Trophoblast cell (in vitro differentiated cells and primary cell): ENCODE measurements around the gene MYH14.

Experiments
- DNase-seq, 2 donors: peaks; one replicate each; pipeline ENCODE4 v3.0.0-alpha.2; 2016
- H2AFZ ChIP-seq: 2 replicates; pipeline ENCODE4 v1.6.1; 2013; ENCODE audit warnings: low read length, moderate library complexity, mild to moderate bottlenecking; ENCODE audit not compliant: insufficient read depth, poor library complexity
- H2AK5ac ChIP-seq: 2 replicates; pipeline ENCODE4 v1.6.1; 2013; ENCODE audit warnings: mild to moderate bottlenecking, low read length
- H2BK120ac ChIP-seq: 2 replicates; pipeline ENCODE4 v1.6.1; 2013; ENCODE audit warnings: low read length, mild to moderate bottlenecking, moderate library complexity; ENCODE audit not compliant: insufficient read depth, poor library complexity
- H2BK12ac ChIP-seq: 2 replicates; pipeline ENCODE4 v1.6.1; 2013; ENCODE audit warnings: mild to moderate bottlenecking, low read length, moderate library complexity
- H2BK5ac ChIP-seq: 2 replicates; pipeline ENCODE4 v1.6.1; 2013; ENCODE audit warnings: low read length, low read depth, moderate library complexity, mild to moderate bottlenecking; ENCODE audit not compliant: poor library complexity
- H3K14ac ChIP-seq: 2 replicates; pipeline ENCODE4 v1.6.1; 2013; ENCODE audit warnings: mild to moderate bottlenecking, low read length
- H3K18ac ChIP-seq: 2 replicates; pipeline ENCODE4 v1.6.1; 2013; ENCODE audit warnings: mild to moderate bottlenecking, low read length
- H3K23ac ChIP-seq: 2 replicates; pipeline ENCODE4 v1.6.1; 2013; ENCODE audit warnings: low read length
- H3K27ac ChIP-seq: 2 replicates; pipeline ENCODE4 v1.5.1; 2013; ENCODE audit warnings: low read depth, mild to moderate bottlenecking, inconsistent platforms, low read length, moderate library complexity
- H3K27me3 ChIP-seq: 2 replicates; pipeline ENCODE4 v1.6.1; 2013; ENCODE audit warnings: inconsistent platforms, mild to moderate bottlenecking, low read length, moderate library complexity; ENCODE audit not compliant: insufficient read depth
- H3K36me3 ChIP-seq, 2 experiments: 1 replicate in 1 of 2; 2 replicates in 1 of 2; pipeline ENCODE4 v1.6.1; 2013; ENCODE audit warnings: low read length in 2 of 2, mild to moderate bottlenecking in 2 of 2, moderate library complexity in 1 of 2; ENCODE audit not compliant: insufficient read depth in 2 of 2, control insufficient read depth in 1 of 2
- H3K4ac ChIP-seq: 2 replicates; pipeline ENCODE4 v1.6.1; 2013; ENCODE audit warnings: low read depth, mild to moderate bottlenecking, low read length, moderate library complexity
- H3K4me1 ChIP-seq, 2 experiments: 1 replicate in 1 of 2; 2 replicates in 1 of 2; pipeline ENCODE4 v1.6.1; 2013; ENCODE audit warnings: low read length in 2 of 2, mild to moderate bottlenecking in 2 of 2, moderate library complexity in 1 of 2; ENCODE audit not compliant: insufficient read depth in 2 of 2, control insufficient read depth in 1 of 2
- H3K4me2 ChIP-seq: 2 replicates; pipeline ENCODE4 v1.6.1; 2013; ENCODE audit warnings: inconsistent platforms, mild to moderate bottlenecking, low read length, moderate library complexity
- H3K4me3 ChIP-seq: 2 replicates; pipeline ENCODE4 v1.5.1; 2013; ENCODE audit warnings: mild to moderate bottlenecking, low read depth, low read length, inconsistent platforms
- H3K79me1 ChIP-seq: one replicate; pipeline ENCODE4 v1.6.1; 2013; ENCODE audit warnings: low read length
- H3K79me2 ChIP-seq: 2 replicates; pipeline ENCODE4 v1.6.1; 2013; ENCODE audit warnings: low read length, mild to moderate bottlenecking; ENCODE audit not compliant: control insufficient read depth, insufficient read depth, poor library complexity
- H3K9ac ChIP-seq: 2 replicates; pipeline ENCODE4 v1.6.1; 2013; ENCODE audit warnings: mild to moderate bottlenecking, low read length
- H3K9me3 ChIP-seq: 2 replicates; pipeline ENCODE4 v1.6.1; 2013; ENCODE audit warnings: low read depth, mild to moderate bottlenecking, control low read depth, inconsistent platforms, low read length; ENCODE audit not compliant: insufficient read depth
- H4K12ac ChIP-seq: 2 replicates; pipeline ENCODE4 v1.6.1; 2013; ENCODE audit warnings: low read depth, mild to moderate bottlenecking, low read length, moderate library complexity
- H4K8ac ChIP-seq: 2 replicates; pipeline ENCODE4 v1.6.1; 2013; ENCODE audit warnings: low read depth, mild to moderate bottlenecking, low read length, moderate library complexity
- H4K91ac ChIP-seq: one replicate; pipeline ENCODE4 v1.6.1; 2013; ENCODE audit warnings: low read depth, mild to moderate bottlenecking, low read length, moderate library complexity
- WGBS: extraction: QIAGEN DNeasy Blood & Tissue Kit; methylation state at CpG from one replicate; pipeline ENCODE4 v1.1.7; 2013; ENCODE audit warnings: missing lambda C conversion rate; ENCODE audit not compliant: insufficient read length, insufficient coverage; ENCODE audit errors: extremely low coverage; 5-methylcytosine and 5-hydroxymethylcytosine counted together

MYH14 gene

GRCh38 chr19:50172726-50173125, 30.7 kb upstream of the MYH14 start:
- Histone ChIP-seq H4K12ac (no peak overlapping the region), H2BK5ac (no peak overlapping the region), H3K4me1 (peaks cover 2 to 4% of the 10 kb centered on the region in 2 experiments), H3K36me3 (no peaks in the 10 kb centered on the region), H3K4ac (no peak overlapping the region), H3K79me1 (peaks cover 4% of the 10 kb centered on the region), H3K18ac (no peak overlapping the region), H3K23ac (no peak overlapping the region), H4K91ac (peak overlapping the region; percentile 21), H3K4me2 (no peak overlapping the region), H2BK120ac (no peak overlapping the region), H3K4me3 (no peak overlapping the region), H3K27me3 (no peaks in the 10 kb centered on the region), H4K8ac (no peak overlapping the region), H3K9me3 (peaks cover 5% of the 10 kb centered on the region), H2AFZ (no peak overlapping the region), H3K27ac (peak overlapping the region; percentile 50), H2BK12ac (no peak overlapping the region), H2AK5ac (no peak overlapping the region), H3K9ac (no peak overlapping the region), H3K14ac (no peak overlapping the region), H3K79me2 (no peaks in the 10 kb centered on the region)
- no peak for DNase-seq

- no CpG with 5 or more reads among the region's 8 CpGs for WGBS
- H3K23ac ChIP-seq, result no peak overlapping the region
- H3K4me3 ChIP-seq, result no peak overlapping the region
- peak overlapping the region; percentile 42 for H4K91ac ChIP-seq
- H2BK5ac ChIP-seq, result no peak overlapping the region
- no peaks in the 10 kb centered on the region for H3K27me3 ChIP-seq
- H4K12ac ChIP-seq, result no peak overlapping the region
- peak overlapping the region; percentile 73 for H2BK12ac ChIP-seq
- H3K79me2 ChIP-seq, result no peaks in the 10 kb centered on the region
- H2AK5ac ChIP-seq, result no peak overlapping the region
- peaks cover 5% of the 10 kb centered on the region for H3K9me3 ChIP-seq
- H3K18ac ChIP-seq, result no peak overlapping the region
- H3K79me1 ChIP-seq, result peaks cover 4% of the 10 kb centered on the region
- H3K4ac ChIP-seq, result no peak overlapping the region
- H3K36me3 ChIP-seq, result no peaks in the 10 kb centered on the region
- peak overlapping the region; percentile 29 for H2BK120ac ChIP-seq
- no peak overlapping the region for H3K14ac ChIP-seq
- no peak overlapping the region for H3K9ac ChIP-seq
- H3K4me2 ChIP-seq, result no peak overlapping the region
- peak in 1 of 2 donors; percentile 49 for DNase-seq
- H2AFZ ChIP-seq, result no peak overlapping the region
- no peak overlapping the region for H4K8ac ChIP-seq
- H3K27ac ChIP-seq, result peak overlapping the region; percentile 20
- H3K4me1 ChIP-seq, result peaks cover 2 to 4% of the 10 kb centered on the region in 2 experiments
These were observed 30.3 kb upstream of the MYH14 start for GRCh38 chr19:50173127-50173526.

GRCh38 chr19:50174100-50174793, 29.2 kb upstream of the MYH14 start:
- Histone ChIP-seq H4K8ac (no peak overlapping the region), H3K79me2 (no peaks in the 10 kb centered on the region), H2BK12ac (no peak overlapping the region), H2AFZ (no peak overlapping the region), H3K4ac (no peak overlapping the region), H3K23ac (no peak overlapping the region), H3K4me1 (peaks cover 2 to 4% of the 10 kb centered on the region in 2 experiments), H3K27me3 (no peaks in the 10 kb centered on the region), H3K9ac (no peak overlapping the region), H4K91ac (no peak overlapping the region), H3K27ac (no peak overlapping the region), H3K4me2 (no peak overlapping the region), H2BK120ac (no peak overlapping the region), H3K36me3 (no peaks in the 10 kb centered on the region), H2AK5ac (no peak overlapping the region), H3K9me3 (peaks cover 3% of the 10 kb centered on the region), H2BK5ac (no peak overlapping the region), H3K79me1 (peaks cover 4% of the 10 kb centered on the region), H4K12ac (no peak overlapping the region), H3K18ac (no peak overlapping the region), H3K4me3 (no peak overlapping the region), H3K14ac (no peak overlapping the region)
- DNase-seq, result peak in 1 of 2 donors; percentile 24
- no CpG with 5 or more reads among the region's 5 CpGs for WGBS

DNA sequence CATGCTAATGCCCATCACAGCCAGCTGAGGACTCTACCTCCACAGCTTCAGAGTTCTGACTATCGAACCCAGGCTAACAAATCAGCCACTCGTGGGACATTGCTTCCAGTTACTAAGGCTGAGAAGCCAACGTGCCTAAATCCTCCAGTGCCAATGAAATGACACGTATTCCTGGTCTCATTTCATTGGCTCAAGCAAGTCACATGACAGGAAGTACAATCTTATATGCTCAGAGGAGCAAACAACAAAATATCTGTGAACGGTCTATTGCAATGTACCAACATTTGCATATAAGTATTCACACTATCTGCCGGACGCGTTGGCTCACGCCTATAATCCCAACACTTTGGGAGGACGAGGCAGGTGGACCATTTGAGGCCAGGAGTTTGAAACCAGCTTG, 27.5 kb upstream of the MYH14 start:
- Histone ChIP-seq H2AK5ac (no peak overlapping the region), H2BK12ac (no peak overlapping the region), H3K9me3 (peaks cover 2% of the 10 kb centered on the region), H3K23ac (no peak overlapping the region), H4K91ac (no peak overlapping the region), H3K4me2 (no peak overlapping the region), H3K4me1 (peaks cover 2 to 4% of the 10 kb centered on the region in 2 experiments), H3K27ac (no peak overlapping the region), H3K9ac (no peak overlapping the region), H2BK120ac (no peak overlapping the region), H3K79me1 (peaks cover 4% of the 10 kb centered on the region), H3K79me2 (no peaks in the 10 kb centered on the region), H3K36me3 (no peaks in the 10 kb centered on the region), H3K27me3 (no peaks in the 10 kb centered on the region), H4K12ac (no peak overlapping the region), H3K4me3 (no peak overlapping the region), H3K18ac (no peak overlapping the region), H2AFZ (no peak overlapping the region), H2BK5ac (no peak overlapping the region), H3K14ac (no peak overlapping the region), H3K4ac (no peak overlapping the region), H4K8ac (no peak overlapping the region)
- no peak for DNase-seq
- no CpG with 5 or more reads among the region's 10 CpGs for WGBS
